Measurements from ENCODE around the gene SLC12A5. TPM values are rescaled to one million over a fixed set of nuclear protein-coding genes. Genes with fewer than 3 reads are reported as not detected.

SLC12A5 gene
- total RNA-seq, 1 donor from 2014 or later, result not detected

GRCh38 chr20:45998761-45999160 is 30.3 kb upstream of the SLC12A5 start:
- Histone ChIP-seq H3K36me3 (ENCODE audit: control insufficient read depth, insufficient read depth, low read length) (no peaks in the 10 kb centered on the region), H3K27me3 (ENCODE audit: control insufficient read depth, insufficient read depth, low read length) (no peaks in the 10 kb centered on the region), H3K4me3 (ENCODE audit: low read depth, low read length) (no peak overlapping the region)
- TF ChIP-seq, protein P1, sequence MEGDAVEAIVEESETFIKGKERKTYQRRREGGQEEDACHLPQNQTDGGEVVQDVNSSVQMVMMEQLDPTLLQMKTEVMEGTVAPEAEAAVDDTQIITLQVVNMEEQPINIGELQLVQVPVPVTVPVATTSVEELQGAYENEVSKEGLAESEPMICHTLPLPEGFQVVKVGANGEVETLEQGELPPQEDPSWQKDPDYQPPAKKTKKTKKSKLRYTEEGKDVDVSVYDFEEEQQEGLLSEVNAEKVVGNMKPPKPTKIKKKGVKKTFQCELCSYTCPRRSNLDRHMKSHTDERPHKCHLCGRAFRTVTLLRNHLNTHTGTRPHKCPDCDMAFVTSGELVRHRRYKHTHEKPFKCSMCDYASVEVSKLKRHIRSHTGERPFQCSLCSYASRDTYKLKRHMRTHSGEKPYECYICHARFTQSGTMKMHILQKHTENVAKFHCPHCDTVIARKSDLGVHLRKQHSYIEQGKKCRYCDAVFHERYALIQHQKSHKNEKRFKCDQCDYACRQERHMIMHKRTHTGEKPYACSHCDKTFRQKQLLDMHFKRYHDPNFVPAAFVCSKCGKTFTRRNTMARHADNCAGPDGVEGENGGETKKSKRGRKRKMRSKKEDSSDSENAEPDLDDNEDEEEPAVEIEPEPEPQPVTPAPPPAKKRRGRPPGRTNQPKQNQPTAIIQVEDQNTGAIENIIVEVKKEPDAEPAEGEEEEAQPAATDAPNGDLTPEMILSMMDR (IDR thresholded peaks at IDR 0.05; ENCODE audit: insufficient read depth, low read length, severe bottlenecking), result no peak
- FAIRE-seq (no peak), DNase-seq (ENCODE audit: low read depth) (no peak)

GRCh38 chr20:45999557-46000261 is 29.3 kb upstream of the SLC12A5 start:
- Histone ChIP-seq H3K4me3 (ENCODE audit: low read depth, low read length) (no peak overlapping the region), H3K36me3 (ENCODE audit: control insufficient read depth, insufficient read depth, low read length) (no peaks in the 10 kb centered on the region), H3K27me3 (ENCODE audit: control insufficient read depth, insufficient read depth, low read length) (no peaks in the 10 kb centered on the region)
- TF ChIP-seq, protein P1 (IDR thresholded peaks at IDR 0.05; ENCODE audit: insufficient read depth, low read length, severe bottlenecking), result no peak
- DNase-seq (ENCODE audit: low read depth) (no peak), FAIRE-seq (no peak)

- H3K36me3 ChIP-seq (ENCODE audit: control insufficient read depth, insufficient read depth, low read length), result no peaks in the 10 kb centered on the region
- H3K27me3 ChIP-seq (ENCODE audit: control insufficient read depth, insufficient read depth, low read length), result no peaks in the 10 kb centered on the region
- no peak for DNase-seq (ENCODE audit: low read depth)
- H3K4me3 ChIP-seq (ENCODE audit: low read depth, low read length), result no peak overlapping the region
- FAIRE-seq, result no peak
- TF ChIP-seq, protein P1 (IDR thresholded peaks at IDR 0.05; ENCODE audit: insufficient read depth, low read length, severe bottlenecking), result no peak
Measured at GRCh38 chr20:46000262-46000996, 28.6 kb upstream of the SLC12A5 start.

GRCh38 chr20:46001498-46001897 is 27.5 kb upstream of the SLC12A5 start:
- Histone ChIP-seq H3K36me3 (ENCODE audit: control insufficient read depth, insufficient read depth, low read length) (no peaks in the 10 kb centered on the region), H3K4me3 (ENCODE audit: low read depth, low read length) (no peak overlapping the region), H3K27me3 (ENCODE audit: control insufficient read depth, insufficient read depth, low read length) (no peaks in the 10 kb centered on the region)
- FAIRE-seq, result no peak
- TF ChIP-seq, protein P1 (IDR thresholded peaks at IDR 0.05; ENCODE audit: insufficient read depth, low read length, severe bottlenecking), result no peak
- no peak for DNase-seq (ENCODE audit: low read depth)

DNA sequence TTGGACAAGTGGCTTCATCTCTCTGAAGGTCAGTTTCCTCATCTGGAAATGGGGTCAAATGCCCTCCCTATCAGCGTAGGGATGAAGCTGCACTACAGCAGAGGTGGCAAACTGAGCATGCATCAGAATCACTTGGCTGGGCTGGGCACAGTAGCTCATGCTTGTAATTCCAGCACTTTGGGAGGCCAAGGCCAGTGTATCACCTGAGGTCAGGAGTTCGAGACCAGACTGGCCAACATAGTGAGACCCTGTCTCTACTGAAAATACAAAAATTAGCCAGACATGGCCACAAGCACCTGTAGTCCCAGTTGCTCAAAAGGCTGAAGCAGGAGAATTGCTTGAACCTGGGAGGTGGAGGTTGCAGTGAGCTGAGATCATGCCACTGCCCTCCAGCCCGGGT is 27.0 kb upstream of the SLC12A5 start:
- no peaks in the 10 kb centered on the region for H3K36me3 ChIP-seq (ENCODE audit: control insufficient read depth, insufficient read depth, low read length)
- H3K4me3 ChIP-seq (ENCODE audit: low read depth, low read length), result no peak overlapping the region
- TF ChIP-seq, protein P1 (IDR thresholded peaks at IDR 0.05; ENCODE audit: insufficient read depth, low read length, severe bottlenecking), result no peak
- H3K27me3 ChIP-seq (ENCODE audit: control insufficient read depth, insufficient read depth, low read length), result no peaks in the 10 kb centered on the region
- FAIRE-seq (no peak), DNase-seq (ENCODE audit: low read depth) (no peak)

Measured in bronchial epithelial cell (primary cell).